ENCODE measurements around the gene PLPPR2.
"Not testable (repeated sequence)": the region's sequence is repeated elsewhere in the genome, so short reads cannot be mapped to it uniquely, and the experiment has no call there.

Gene PLPPR2

GRCh38 chr19:11401808-11402543, 46.7 kb downstream of the PLPPR2 start:
- DNase-seq (ENCODE audit: low spot score): no peak

- DNase-seq (ENCODE audit: low spot score): no peak
Measured at GRCh38 chr19:11404588-11405222, 49.5 kb downstream of the PLPPR2 start.

GRCh38 chr19:11405846-11406643, 50.8 kb downstream of the PLPPR2 start:
- DNase-seq (ENCODE audit: low spot score): peak; percentile 31

- not testable (repeated sequence) for DNase-seq (ENCODE audit: low spot score)
Measured at GRCh38 chr19:11406703-11407236, 51.5 kb downstream of the PLPPR2 start.

- no peak for DNase-seq (ENCODE audit: low spot score)
Measured at GRCh38 chr19:11408591-11408990, 53.4 kb downstream of the PLPPR2 start.

- no peak for DNase-seq (ENCODE audit: low spot score)
Measured at GRCh38 chr19:11410682-11411081, 55.5 kb downstream of the PLPPR2 start.

GRCh38 chr19:11414544-11414943, 59.3 kb downstream of the PLPPR2 start:
- no peak for DNase-seq (ENCODE audit: low spot score)
